Skeletal muscle tissue (tissue), 4 donors: ENCODE measurements around the gene FREM2. TPM values are rescaled to one million over a fixed set of nuclear protein-coding genes. Genes with fewer than 3 reads are reported as not detected.

Source experiments
- H3K27ac ChIP-seq: one replicate; pipeline ENCODE4 v1.7.0; 2013; ENCODE audit warnings: mild to moderate bottlenecking, low read depth, low read length, inconsistent platforms
- H3K27me3 ChIP-seq, 3 donors: one replicate each; pipeline ENCODE4 v1.7.0; 2013; ENCODE audit warnings: low read length in 3 of 3; ENCODE audit not compliant: control insufficient read depth in 3 of 3, insufficient read depth in 3 of 3
- H3K36me3 ChIP-seq, 3 donors: one replicate each; pipeline ENCODE4 v1.7.0; 2013; ENCODE audit warnings: low read length in 3 of 3; ENCODE audit not compliant: control insufficient read depth in 3 of 3, insufficient read depth in 3 of 3
- H3K4me1 ChIP-seq, 3 donors: one replicate each; pipeline ENCODE4 v1.7.0; 2013; ENCODE audit warnings: low read length in 3 of 3, mild to moderate bottlenecking in 3 of 3; ENCODE audit not compliant: control insufficient read depth in 3 of 3, insufficient read depth in 3 of 3
- H3K4me3 ChIP-seq, 3 donors: one replicate each; pipeline ENCODE4 v1.7.0; 2013; ENCODE audit warnings: low read length in 3 of 3
- H3K9ac ChIP-seq, 3 donors: one replicate each; pipeline ENCODE4 v1.7.0; 2013; ENCODE audit warnings: low read length in 3 of 3, mild to moderate bottlenecking in 3 of 3, moderate library complexity in 2 of 3, low read depth in 1 of 3
- H3K9me3 ChIP-seq, 3 donors: one replicate each; pipeline ENCODE4 v1.7.0; 2013; ENCODE audit warnings: low read length in 3 of 3; ENCODE audit not compliant: control insufficient read depth in 3 of 3
- total RNA-seq: library from RNA; depleted of rRNA; stranded (reverse); fragments of >200 nt; gene quantifications from one replicate; pipeline ENCODE4 v1.2.3, GENCODE V29; 2014
- donor health status: Osteomylitis.

The FREM2 gene
- total RNA-seq, 1 donor from 2014 or later, result 7.8 TPM

DNA sequence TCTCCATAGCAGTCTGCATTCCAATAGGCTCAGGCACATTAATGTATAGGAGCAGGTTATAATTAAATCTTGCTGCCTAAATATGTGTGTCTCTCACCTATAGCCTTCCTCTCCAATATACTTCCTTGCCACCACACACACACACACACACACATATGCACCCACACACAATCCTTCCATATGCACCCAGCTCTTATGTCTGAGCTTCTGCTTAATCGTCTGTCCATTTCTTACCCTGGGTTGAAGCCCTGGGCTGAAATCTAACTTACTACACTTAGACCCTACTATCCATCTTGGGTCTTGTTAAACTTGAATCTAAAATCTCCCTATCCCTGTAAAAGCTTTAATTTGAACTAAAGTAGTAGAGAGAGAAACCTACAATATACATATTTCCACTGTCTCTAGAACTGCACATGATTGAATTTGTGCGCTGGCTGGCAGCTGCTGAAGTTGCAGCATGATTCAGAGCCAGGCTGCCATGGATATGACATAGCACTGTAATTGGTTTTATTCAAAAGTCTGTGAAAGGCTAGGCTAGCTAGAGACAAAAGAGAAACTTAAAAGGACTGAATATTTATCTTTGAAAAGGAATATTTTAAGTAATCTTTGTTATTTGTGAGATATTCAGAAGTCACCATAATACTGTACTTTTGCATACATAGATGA, 25.7 kb upstream of the FREM2 start:
- no peaks in the 10 kb centered on the region for H3K9me3 ChIP-seq
- no peak overlapping the region for H3K9ac ChIP-seq
- peaks cover 0 to 3% (median 0%) of the 10 kb centered on the region in 3 donors for H3K27me3 ChIP-seq
- no peaks in the 10 kb centered on the region for H3K36me3 ChIP-seq
- no peak overlapping the region for H3K27ac ChIP-seq
- no peak overlapping the region for H3K4me3 ChIP-seq
- no peaks in the 10 kb centered on the region for H3K4me1 ChIP-seq

DNA sequence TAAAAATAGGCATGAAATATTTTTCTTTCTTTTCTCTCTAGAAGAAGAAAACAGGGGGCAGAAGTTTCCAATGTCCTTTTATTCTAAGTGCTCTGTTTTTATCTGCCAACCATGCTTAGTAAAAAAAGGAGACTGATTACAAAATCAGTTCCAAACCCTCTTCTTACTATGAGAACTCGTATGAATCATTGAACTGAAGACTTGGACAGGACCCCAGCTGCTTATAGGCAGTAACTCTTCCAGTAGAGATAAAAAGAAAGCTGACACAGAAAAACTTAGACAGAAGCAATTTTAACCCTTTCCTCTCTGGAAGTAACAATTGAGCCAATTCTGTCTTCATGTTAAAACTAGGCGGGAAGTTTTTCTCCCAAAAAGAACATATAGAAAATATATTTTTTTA, 24.5 kb upstream of the FREM2 start:
- Histone ChIP-seq H3K4me1 (no peaks in the 10 kb centered on the region), H3K4me3 (no peak overlapping the region), H3K9me3 (no peaks in the 10 kb centered on the region), H3K27me3 (peaks cover 0 to 3% (median 0%) of the 10 kb centered on the region in 3 donors), H3K27ac (no peak overlapping the region), H3K36me3 (no peaks in the 10 kb centered on the region), H3K9ac (no peak overlapping the region)

DNA sequence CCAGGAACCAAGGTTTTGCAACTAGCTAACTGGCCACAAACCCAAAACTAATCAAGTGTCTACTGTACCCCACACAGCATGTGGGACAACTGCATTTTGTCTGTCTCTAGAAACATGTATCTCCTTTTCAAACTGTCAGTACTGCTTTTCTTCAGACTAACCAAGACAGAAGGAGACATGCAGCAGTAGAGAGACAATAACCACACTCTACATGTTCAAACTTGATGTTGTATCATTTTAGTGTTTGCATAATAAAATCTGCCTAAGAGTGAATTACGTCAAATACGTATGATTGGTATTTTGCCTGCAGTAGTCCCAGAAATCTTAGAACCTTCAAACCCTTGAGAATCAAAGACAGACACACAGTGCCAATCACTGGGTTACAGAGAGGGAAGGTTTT, 22.0 kb upstream of the FREM2 start:
- Histone ChIP-seq H3K27ac (no peak overlapping the region), H3K36me3 (no peaks in the 10 kb centered on the region), H3K27me3 (peaks cover 0 to 3% (median 0%) of the 10 kb centered on the region in 3 donors), H3K9ac (no peak overlapping the region), H3K4me1 (no peaks in the 10 kb centered on the region), H3K9me3 (no peaks in the 10 kb centered on the region), H3K4me3 (no peak overlapping the region)

DNA sequence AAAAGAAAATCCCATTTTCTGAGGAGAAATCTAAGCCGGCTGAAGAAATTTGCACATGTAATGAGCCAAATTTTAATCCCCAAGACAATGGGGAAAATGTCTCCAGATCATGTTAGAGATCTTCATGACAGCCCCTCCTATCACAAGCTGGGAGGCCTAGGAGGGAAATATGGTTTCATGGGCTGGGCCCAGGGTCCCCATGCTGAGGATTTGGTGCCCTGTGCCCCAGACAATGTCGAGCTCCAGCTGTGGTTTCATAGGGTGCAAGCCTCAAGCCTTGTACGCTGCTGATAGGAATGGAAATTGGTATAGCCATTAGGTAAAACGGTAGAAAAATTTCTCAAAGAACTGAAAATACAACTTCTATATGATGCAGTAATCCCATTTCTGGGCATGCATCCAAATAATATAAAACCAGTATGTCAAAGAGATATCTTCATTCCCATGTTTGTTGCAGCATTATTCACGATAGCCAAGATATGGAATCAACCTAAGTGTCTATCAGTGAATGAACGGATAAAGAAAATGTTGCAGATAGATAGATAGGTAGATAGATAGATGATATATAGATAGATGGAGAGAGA, 19.3 kb upstream of the FREM2 start:
- H3K36me3 ChIP-seq, result no peaks in the 10 kb centered on the region
- H3K4me3 ChIP-seq, result no peak overlapping the region
- H3K27ac ChIP-seq, result no peak overlapping the region
- H3K27me3 ChIP-seq, result peaks cover 0 to 3% (median 0%) of the 10 kb centered on the region in 3 donors
- H3K9ac ChIP-seq, result no peak overlapping the region
- H3K9me3 ChIP-seq, result no peaks in the 10 kb centered on the region
- H3K4me1 ChIP-seq, result no peaks in the 10 kb centered on the region

DNA sequence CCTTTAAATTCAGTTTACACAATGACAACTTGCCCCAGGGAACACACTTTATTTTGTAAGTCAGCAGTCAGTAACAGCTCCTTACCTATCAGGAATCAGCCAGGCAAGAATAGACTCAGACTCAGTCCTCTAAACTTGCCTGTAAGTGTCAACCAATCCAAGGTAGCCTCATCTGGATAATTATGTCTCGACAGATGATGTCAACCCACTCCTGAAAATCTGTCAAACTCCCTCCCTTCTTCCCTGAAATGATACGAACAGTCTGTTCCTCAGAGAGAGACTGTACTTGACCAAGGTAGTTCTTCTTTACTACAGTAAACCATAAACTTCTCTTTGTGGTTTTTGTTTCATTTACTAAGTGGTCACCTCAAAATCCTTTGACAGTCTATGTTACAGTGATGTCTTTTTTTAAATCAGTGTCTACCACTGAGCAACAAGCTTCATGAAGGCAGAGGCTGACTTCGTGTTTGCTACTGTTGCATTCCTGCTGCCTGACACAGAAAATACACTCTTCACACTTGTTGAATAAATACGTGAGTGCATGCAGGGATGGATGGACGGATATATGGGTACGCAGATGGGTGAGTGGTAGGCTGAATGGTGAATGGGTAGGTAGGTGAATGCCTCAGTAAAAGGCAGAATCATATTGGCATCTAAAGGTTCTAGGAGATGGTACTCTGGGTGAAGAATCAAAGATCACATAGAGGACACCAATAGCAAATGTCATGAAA, 17.5 kb upstream of the FREM2 start:
- H3K9ac ChIP-seq, result no peak overlapping the region
- H3K27me3 ChIP-seq, result peaks cover 0 to 3% (median 0%) of the 10 kb centered on the region in 3 donors
- no peaks in the 10 kb centered on the region for H3K9me3 ChIP-seq
- no peaks in the 10 kb centered on the region for H3K36me3 ChIP-seq
- no peak overlapping the region for H3K27ac ChIP-seq
- no peaks in the 10 kb centered on the region for H3K4me1 ChIP-seq
- H3K4me3 ChIP-seq, result no peak overlapping the region

DNA sequence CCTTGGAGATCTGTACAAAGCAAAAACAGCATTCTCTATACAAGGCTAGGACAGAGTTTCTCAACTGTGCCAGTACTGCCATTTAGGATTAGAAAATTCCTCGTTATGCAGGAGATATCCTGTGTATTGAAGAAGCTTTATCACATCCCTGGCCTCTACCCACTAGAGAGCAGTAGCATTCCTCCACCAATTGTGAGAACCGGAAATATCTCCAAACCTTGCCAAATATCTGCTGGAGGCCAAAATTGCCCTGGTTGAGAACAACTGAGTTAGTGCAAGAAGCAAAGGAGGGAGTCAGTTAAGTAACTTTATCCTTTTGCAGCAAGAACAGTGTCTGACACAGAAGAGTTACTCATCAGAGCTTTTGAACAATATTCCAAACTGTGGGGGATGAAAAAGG, 16.2 kb upstream of the FREM2 start:
- no peak overlapping the region for H3K27ac ChIP-seq
- no peaks in the 10 kb centered on the region for H3K4me1 ChIP-seq
- no peaks in the 10 kb centered on the region for H3K36me3 ChIP-seq
- H3K9ac ChIP-seq, result no peak overlapping the region
- H3K27me3 ChIP-seq, result no peaks in the 10 kb centered on the region
- no peak overlapping the region for H3K4me3 ChIP-seq
- no peaks in the 10 kb centered on the region for H3K9me3 ChIP-seq

DNA sequence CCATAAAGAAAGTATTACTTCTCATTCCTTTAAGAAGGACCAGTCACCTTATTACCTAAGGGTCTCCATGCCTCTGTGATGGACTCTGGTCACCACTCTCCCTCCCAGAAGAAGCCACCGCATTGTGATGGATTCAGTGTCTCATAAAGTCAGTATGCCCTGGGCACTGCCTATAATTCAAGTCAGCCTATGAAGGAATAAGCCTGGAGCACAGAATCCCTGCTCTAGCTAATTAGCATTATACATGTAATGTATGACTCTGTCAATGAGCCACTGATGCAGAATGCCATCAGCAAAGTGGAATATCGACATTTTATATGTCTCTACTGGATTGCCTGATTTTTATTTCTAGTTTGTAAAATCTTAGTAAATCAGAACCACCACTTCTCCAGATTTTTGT, 14.9 kb upstream of the FREM2 start:
- no peaks in the 10 kb centered on the region for H3K27me3 ChIP-seq
- H3K9ac ChIP-seq, result no peak overlapping the region
- H3K27ac ChIP-seq, result no peak overlapping the region
- no peaks in the 10 kb centered on the region for H3K36me3 ChIP-seq
- H3K9me3 ChIP-seq, result no peaks in the 10 kb centered on the region
- H3K4me1 ChIP-seq, result no peaks in the 10 kb centered on the region
- no peak overlapping the region for H3K4me3 ChIP-seq

DNA sequence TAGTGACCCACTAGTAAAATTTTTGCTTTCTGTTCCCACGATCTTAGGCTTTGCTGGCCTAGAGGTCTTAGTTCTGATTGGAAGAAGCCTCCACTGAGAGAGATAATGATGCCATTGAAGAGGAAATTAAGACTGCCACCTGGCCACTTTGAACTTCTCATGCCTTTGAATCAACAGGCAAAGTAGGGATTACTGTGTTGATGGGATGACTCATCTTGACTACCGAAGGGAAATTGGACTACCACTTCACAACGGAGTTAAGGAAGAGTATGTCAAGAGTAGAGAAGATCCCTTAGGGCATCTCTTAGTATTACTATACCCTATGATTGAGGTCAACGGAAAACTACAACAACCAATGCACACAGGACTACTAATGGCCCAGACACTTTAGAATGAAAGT, 12.7 kb upstream of the FREM2 start:
- Histone ChIP-seq H3K9me3 (no peaks in the 10 kb centered on the region), H3K27me3 (no peaks in the 10 kb centered on the region), H3K4me1 (no peaks in the 10 kb centered on the region), H3K27ac (no peak overlapping the region), H3K4me3 (no peak overlapping the region), H3K36me3 (no peaks in the 10 kb centered on the region), H3K9ac (no peak overlapping the region)

DNA sequence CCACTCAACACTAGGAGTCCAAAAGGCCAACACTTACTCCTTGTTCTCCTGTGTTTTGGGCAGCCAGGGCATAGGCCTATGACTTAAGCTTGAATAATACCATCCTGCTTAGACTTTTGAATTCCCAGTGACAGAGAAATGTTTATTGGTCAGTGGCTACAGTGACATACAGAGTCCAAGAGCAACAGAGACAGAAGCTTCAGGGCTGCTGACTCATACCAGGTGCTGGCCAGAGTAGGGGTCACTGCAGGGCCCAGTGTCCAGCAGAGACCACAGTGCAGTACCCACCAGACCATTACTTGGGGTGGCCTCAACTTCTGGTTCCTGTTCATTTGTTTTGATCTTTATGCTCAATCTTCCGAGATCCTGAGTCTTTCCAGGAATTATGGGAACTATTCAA, 6.0 kb upstream of the FREM2 start:
- Histone ChIP-seq H3K4me1 (peaks cover 0 to 3% (median 0%) of the 10 kb centered on the region in 3 donors), H3K9ac (no peak overlapping the region), H3K4me3 (no peak overlapping the region), H3K27me3 (no peaks in the 10 kb centered on the region), H3K9me3 (no peaks in the 10 kb centered on the region), H3K36me3 (no peaks in the 10 kb centered on the region), H3K27ac (no peak overlapping the region)

DNA sequence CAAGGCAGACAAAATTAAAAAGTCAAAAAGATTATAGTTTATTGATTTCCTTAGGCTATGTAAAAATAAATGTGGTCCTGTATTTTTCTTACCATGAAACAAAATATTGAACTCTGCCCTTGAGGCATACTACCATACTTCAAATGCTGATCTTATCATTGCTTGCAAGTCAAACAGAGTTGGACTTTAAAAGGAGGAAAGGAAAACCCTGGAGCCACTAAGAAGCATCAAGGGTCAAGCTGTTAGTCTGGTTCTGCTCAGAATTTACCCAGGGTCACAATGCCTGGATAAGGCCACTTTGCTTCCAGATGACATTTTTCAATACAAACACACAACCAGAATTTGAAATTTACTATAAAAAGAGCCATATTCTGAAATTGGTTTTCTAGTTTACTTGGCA, 2.2 kb upstream of the FREM2 start:
- Histone ChIP-seq H3K9ac (no peak overlapping the region), H3K27me3 (peaks cover 0 to 10% (median 0%) of the 10 kb centered on the region in 3 donors), H3K27ac (no peak overlapping the region)

More for the DNA sequence above, 2.2 kb upstream of the FREM2 start:
- Histone ChIP-seq H3K4me3 (no peak overlapping the region), H3K36me3 (peaks cover 0 to 3% (median under 1%) of the 10 kb centered on the region in 3 donors), H3K4me1 (peaks cover 9 to 27% (median 9%) of the 10 kb centered on the region in 3 donors), H3K9me3 (no peaks in the 10 kb centered on the region)
